ENCODE results near the gene COG7. TPM values are rescaled to one million over a fixed set of nuclear protein-coding genes. Genes with fewer than 3 reads are reported as not detected.

Gene COG7
- 17.7 to 27.5 TPM (median 19.6 TPM) in 3 replicates for total RNA-seq
- long read RNA-seq, transcript COG7-201 (17 exons, 2,926 nt) = major isoform, 25 of 33 reads
- long read RNA-seq, partial matches to known transcripts = 0 of 33 reads
- long read RNA-seq, other reads (novel, unspliced or antisense) = 8 of 33 reads

DNA sequence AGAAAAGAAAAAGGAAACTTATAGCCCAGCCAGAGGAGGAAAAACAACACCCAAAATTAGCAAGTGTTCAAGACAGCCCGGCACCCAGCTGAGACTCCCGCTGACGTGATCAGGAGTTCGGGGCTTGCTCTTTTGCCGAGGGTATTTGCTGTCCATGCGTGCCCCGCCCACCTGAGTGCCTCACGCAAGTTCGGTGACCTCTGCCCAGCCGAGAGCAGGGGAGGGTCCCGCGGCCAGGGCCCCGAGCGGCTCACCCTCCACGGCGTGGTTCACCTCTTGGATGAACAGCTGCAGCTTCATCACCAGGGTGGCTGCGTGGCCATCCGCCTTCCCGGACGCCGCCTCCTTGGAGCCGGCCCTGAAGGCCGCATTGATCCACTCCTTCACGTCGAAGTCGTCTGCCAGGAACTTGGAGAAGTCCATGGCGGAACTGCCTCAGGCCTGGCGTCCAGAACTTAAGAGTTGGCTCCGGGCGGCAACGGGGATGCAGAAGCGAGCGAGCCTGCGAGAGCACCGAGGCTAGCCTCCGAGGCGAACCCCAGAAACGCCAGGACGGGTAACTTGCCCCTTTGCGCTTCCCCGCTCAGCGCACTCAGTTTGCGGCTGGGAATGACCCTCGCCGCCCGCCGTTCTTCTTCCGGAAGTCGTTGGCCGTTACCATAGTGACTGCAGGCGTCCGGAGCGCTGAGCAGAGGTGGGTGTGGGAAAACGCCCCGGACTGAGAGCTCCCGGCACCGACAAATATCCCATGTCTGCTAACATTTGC lies at the start of gene COG7:
TSS of gene COG7 (minus strand) at position 618 of the 766 bp plus-strand sequence. CDS start at position 423, 195 bp downstream.
- H3K27ac Mint-ChIP-seq (ENCODE audit: unreplicated experiment) = peak within 1 kb of the TSS; percentile 87

DNA sequence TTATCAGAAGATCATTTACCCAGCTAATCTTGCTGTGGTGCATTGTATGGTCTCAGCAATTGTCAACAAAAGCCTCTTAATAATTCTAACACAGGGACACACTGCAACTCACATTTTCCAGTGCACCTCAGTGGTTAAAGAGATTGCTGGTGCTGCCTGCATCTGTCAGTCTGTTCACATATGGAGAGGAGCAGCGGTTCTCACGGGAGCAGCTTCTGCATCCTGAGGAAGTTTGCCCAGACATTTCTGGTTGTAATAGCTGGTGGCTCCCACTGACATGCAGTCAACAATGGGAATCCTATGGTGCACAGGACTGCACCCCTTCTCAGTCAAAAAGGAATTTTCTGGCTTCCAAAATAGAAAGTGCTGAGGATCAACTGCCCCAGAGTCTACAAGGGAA lies 49.5 kb upstream of the COG7 start:
- DNase-seq (ENCODE audit: low spot score) = no peak
- TF ChIP-seq, protein P1, sequence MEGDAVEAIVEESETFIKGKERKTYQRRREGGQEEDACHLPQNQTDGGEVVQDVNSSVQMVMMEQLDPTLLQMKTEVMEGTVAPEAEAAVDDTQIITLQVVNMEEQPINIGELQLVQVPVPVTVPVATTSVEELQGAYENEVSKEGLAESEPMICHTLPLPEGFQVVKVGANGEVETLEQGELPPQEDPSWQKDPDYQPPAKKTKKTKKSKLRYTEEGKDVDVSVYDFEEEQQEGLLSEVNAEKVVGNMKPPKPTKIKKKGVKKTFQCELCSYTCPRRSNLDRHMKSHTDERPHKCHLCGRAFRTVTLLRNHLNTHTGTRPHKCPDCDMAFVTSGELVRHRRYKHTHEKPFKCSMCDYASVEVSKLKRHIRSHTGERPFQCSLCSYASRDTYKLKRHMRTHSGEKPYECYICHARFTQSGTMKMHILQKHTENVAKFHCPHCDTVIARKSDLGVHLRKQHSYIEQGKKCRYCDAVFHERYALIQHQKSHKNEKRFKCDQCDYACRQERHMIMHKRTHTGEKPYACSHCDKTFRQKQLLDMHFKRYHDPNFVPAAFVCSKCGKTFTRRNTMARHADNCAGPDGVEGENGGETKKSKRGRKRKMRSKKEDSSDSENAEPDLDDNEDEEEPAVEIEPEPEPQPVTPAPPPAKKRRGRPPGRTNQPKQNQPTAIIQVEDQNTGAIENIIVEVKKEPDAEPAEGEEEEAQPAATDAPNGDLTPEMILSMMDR (IDR thresholded peaks at IDR 0.05) = no peak
- H3K4me1 Mint-ChIP-seq (ENCODE audit: low read depth) = peaks cover 40% of the 10 kb centered on the region
- no peaks in the 10 kb centered on the region for H3K36me3 Mint-ChIP-seq (ENCODE audit: low read depth)
- H3K9me3 Mint-ChIP-seq (ENCODE audit: low read depth) = no peaks in the 10 kb centered on the region
- no peaks in the 10 kb centered on the region for H3K27me3 Mint-ChIP-seq (ENCODE audit: low read depth)
- no peak overlapping the region for H3K27ac Mint-ChIP-seq (ENCODE audit: unreplicated experiment)
- no peak overlapping the region for H3K4me3 Mint-ChIP-seq (ENCODE audit: unreplicated experiment)

More for the DNA sequence above, at the start of gene COG7:
- Mint-ChIP-seq H3K27me3 (ENCODE audit: low read depth) (no peaks in the 10 kb centered on the region), H3K4me3 (ENCODE audit: unreplicated experiment) (peak within 1 kb of the TSS; percentile 98), H3K36me3 (ENCODE audit: low read depth) (peaks cover 2% of the 10 kb centered on the region), H3K4me1 (ENCODE audit: low read depth) (peaks cover 38% of the 10 kb centered on the region), H3K9me3 (ENCODE audit: low read depth) (no peaks in the 10 kb centered on the region)
- DNase-seq (ENCODE audit: low spot score) = peak; percentile 96
- TF ChIP-seq, protein P1 (IDR thresholded peaks at IDR 0.05) = no peak

DNA sequence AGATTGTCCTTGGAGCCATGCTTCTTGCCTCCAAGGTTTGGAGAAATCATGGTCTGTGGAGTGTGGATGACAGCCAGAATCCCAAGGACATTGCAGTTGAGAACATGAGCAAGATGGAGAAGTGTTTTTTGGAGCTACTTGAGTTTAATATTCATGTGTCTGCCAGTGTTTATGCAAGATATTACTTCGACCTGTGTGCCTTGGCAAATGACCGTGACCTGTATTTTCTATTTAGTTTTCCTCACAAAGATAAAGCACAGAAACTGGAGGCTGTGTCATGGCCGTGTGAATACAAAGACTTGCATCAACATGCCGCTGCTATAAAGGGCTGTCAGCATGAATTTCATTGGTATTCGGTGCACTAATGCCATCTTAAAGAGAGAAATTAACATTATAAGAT lies 48.3 kb upstream of the COG7 start:
- TF ChIP-seq, protein P1 (IDR thresholded peaks at IDR 0.05) = no peak
- Mint-ChIP-seq H3K27ac (ENCODE audit: unreplicated experiment) (no peak overlapping the region), H3K4me3 (ENCODE audit: unreplicated experiment) (no peak overlapping the region), H3K9me3 (ENCODE audit: low read depth) (no peaks in the 10 kb centered on the region), H3K4me1 (ENCODE audit: low read depth) (peaks cover 42% of the 10 kb centered on the region), H3K36me3 (ENCODE audit: low read depth) (no peaks in the 10 kb centered on the region), H3K27me3 (ENCODE audit: low read depth) (no peaks in the 10 kb centered on the region)
- DNase-seq (ENCODE audit: low spot score) = no peak

DNA sequence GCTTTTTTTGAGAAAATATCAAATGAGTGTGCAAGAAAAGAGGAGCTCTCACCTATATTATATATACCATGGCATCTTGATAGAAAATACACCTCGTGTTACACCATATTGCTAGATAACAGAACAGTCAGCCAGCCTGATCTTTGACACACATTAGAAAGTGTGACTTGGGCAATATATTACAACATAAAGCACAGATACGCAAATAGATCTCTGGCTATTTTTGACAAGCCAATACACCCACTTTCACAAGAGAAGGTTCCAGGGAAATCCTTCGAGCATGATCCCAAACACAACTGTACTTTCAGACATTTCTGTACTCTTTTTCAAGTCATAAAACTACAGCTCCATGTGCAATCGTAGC lies 47.9 kb upstream of the COG7 start:
- Mint-ChIP-seq H3K36me3 (ENCODE audit: low read depth) (no peaks in the 10 kb centered on the region), H3K27ac (ENCODE audit: unreplicated experiment) (no peak overlapping the region), H3K9me3 (ENCODE audit: low read depth) (no peaks in the 10 kb centered on the region), H3K27me3 (ENCODE audit: low read depth) (no peaks in the 10 kb centered on the region), H3K4me3 (ENCODE audit: unreplicated experiment) (no peak overlapping the region), H3K4me1 (ENCODE audit: low read depth) (peaks cover 39% of the 10 kb centered on the region)
- TF ChIP-seq, protein P1 (IDR thresholded peaks at IDR 0.05) = no peak
- DNase-seq (ENCODE audit: low spot score) = no peak

DNA sequence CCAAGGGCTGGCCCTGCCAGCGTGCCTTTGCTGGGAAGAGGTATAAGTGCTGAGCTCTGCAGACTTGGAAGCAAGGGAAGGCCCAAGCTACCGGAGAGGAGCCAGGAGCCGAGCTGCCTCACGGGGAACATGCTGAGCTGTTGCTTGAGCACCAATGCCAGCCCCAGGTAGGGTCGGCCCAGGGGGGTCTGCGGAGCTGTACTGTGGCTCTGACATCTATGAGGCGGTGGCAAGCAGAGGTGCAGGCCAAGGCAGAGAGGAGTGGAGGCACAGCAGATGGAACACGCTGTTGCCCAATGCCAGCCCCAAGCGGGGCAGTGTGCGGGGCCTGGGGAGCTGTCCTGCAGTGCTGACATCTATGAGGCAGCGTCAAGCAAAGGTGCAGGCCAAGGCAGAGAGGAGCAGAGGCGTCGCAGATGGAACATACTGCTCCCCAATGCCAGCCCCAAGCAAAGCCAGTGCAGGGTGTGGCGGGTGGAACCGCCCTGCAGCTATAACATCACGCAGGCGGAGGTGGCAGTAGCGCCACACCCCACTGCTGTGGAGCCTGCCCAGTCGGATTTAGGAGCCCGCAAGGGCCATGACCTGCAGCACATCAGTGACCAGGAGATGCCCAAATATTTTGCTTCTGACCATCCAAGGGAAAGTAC lies 47.3 kb upstream of the COG7 start:
- Mint-ChIP-seq H3K27ac (ENCODE audit: unreplicated experiment) (no peak overlapping the region), H3K9me3 (ENCODE audit: low read depth) (no peaks in the 10 kb centered on the region), H3K4me3 (ENCODE audit: unreplicated experiment) (no peak overlapping the region), H3K27me3 (ENCODE audit: low read depth) (no peaks in the 10 kb centered on the region), H3K36me3 (ENCODE audit: low read depth) (no peaks in the 10 kb centered on the region), H3K4me1 (ENCODE audit: low read depth) (peaks cover 37% of the 10 kb centered on the region)
- TF ChIP-seq, protein P1 (IDR thresholded peaks at IDR 0.05) = no peak
- no peak for DNase-seq (ENCODE audit: low spot score)

Measured in chondrocyte (in vitro differentiated cells).